ENCODE data around the gene S100Z. TPM values are rescaled to one million over a fixed set of nuclear protein-coding genes. Genes with fewer than 3 reads are reported as not detected.
"Not testable (repeated sequence)": the region's sequence is repeated elsewhere in the genome, so short reads cannot be mapped to it uniquely, and the experiment has no call there.

The S100Z gene
- total RNA-seq, 4 donors from 2014 or later: 3.0 TPM; not detected in 3

GRCh38 chr5:76855961-76856360 lies 6.1 kb downstream of the S100Z start:
- Histone ChIP-seq H3K27me3 (no peaks in the 10 kb centered on the region), H3K36me3 (no peaks in the 10 kb centered on the region), H3K9me3 (no peaks in the 10 kb centered on the region), H3K4me1 (peaks cover 0 to 16% (median 0%) of the 10 kb centered on the region in 4 donors), H3K27ac (peak overlapping the region in 2 of 4 donors; percentile 54 to 59), H3K4me3 (no peak overlapping the region)
- TF ChIP-seq POLR2A (IDR thresholded peaks at IDR 0.05) (no peak), EP300 (IDR thresholded peaks at IDR 0.05) (peak in 1 of 2 donors; percentile 14)
- 79 to 83% methylated on average over 3 of the region's 3 CpGs for WGBS, 2 donors
- DNase-seq (ENCODE audit: low spot score in 2 of 2): no peak

GRCh38 chr5:76856800-76857199 lies 7.0 kb downstream of the S100Z start:
- not testable (repeated sequence) for H3K27ac ChIP-seq; H3K4me3 ChIP-seq; H3K27me3 ChIP-seq; DNase-seq (ENCODE audit: low spot score in 2 of 2); H3K9me3 ChIP-seq; H3K36me3 ChIP-seq
- 68 to 82% methylated on average over 4 of the region's 4 CpGs for WGBS, 2 donors
- peaks cover 0 to 16% (median 0%) of the 10 kb centered on the region in 4 donors for H3K4me1 ChIP-seq

GRCh38 chr5:76859591-76860247 lies 9.9 kb downstream of the S100Z start:
- H3K4me1 ChIP-seq: peaks cover 0 to 15% (median 0%) of the 10 kb centered on the region in 4 donors
- no peaks in the 10 kb centered on the region for H3K9me3 ChIP-seq
- TF ChIP-seq CTCF (IDR thresholded peaks at IDR 0.05) (no peak), POLR2A (IDR thresholded peaks at IDR 0.05) (no peak), EP300 (IDR thresholded peaks at IDR 0.05) (no peak)
- H3K36me3 ChIP-seq: no peaks in the 10 kb centered on the region
- H3K27me3 ChIP-seq: no peaks in the 10 kb centered on the region
- no peak overlapping the region for H3K4me3 ChIP-seq
- 89 to 91% methylated on average over 10 of the region's 10 CpGs for WGBS, 2 donors
- H3K27ac ChIP-seq: no peak overlapping the region
- no peak for DNase-seq (ENCODE audit: low spot score in 2 of 2)

GRCh38 chr5:76861612-76862011 lies 11.8 kb downstream of the S100Z start:
- Histone ChIP-seq H3K9me3 (no peaks in the 10 kb centered on the region), H3K4me3 (no peak overlapping the region), H3K27ac (no peak overlapping the region), H3K27me3 (no peaks in the 10 kb centered on the region), H3K4me1 (no peaks in the 10 kb centered on the region), H3K36me3 (no peaks in the 10 kb centered on the region)
- TF ChIP-seq POLR2A (IDR thresholded peaks at IDR 0.05): no peak
- no peak for TF ChIP-seq CTCF (IDR thresholded peaks at IDR 0.05)
- TF ChIP-seq EP300 (IDR thresholded peaks at IDR 0.05): no peak
- WGBS, 2 donors: 77 to 80% methylated on average over 5 of the region's 5 CpGs
- DNase-seq (ENCODE audit: low spot score in 2 of 2): no peak

GRCh38 chr5:76863001-76863400 lies 13.2 kb downstream of the S100Z start:
- H3K27me3 ChIP-seq: no peaks in the 10 kb centered on the region
- no peak overlapping the region for H3K27ac ChIP-seq
- TF ChIP-seq POLR2A (IDR thresholded peaks at IDR 0.05) (no peak), EP300 (IDR thresholded peaks at IDR 0.05) (no peak), CTCF (IDR thresholded peaks at IDR 0.05) (no peak)
- no peaks in the 10 kb centered on the region for H3K4me1 ChIP-seq
- no peak overlapping the region for H3K4me3 ChIP-seq
- no peaks in the 10 kb centered on the region for H3K36me3 ChIP-seq
- DNase-seq (ENCODE audit: low spot score in 2 of 2): no peak
- 30 to 38% methylated on average over 1 of the region's 1 CpG for WGBS, 2 donors
- no peaks in the 10 kb centered on the region for H3K9me3 ChIP-seq

GRCh38 chr5:76866503-76866902 lies 16.7 kb downstream of the S100Z start:
- Histone ChIP-seq H3K4me3 (no peak overlapping the region), H3K27me3 (no peaks in the 10 kb centered on the region), H3K27ac (no peak overlapping the region), H3K36me3 (no peaks in the 10 kb centered on the region), H3K9me3 (no peaks in the 10 kb centered on the region), H3K4me1 (no peaks in the 10 kb centered on the region)
- DNase-seq (ENCODE audit: low spot score in 2 of 2): no peak
- WGBS, 2 donors: 90 to 94% methylated on average over 2 of the region's 2 CpGs
- TF ChIP-seq POLR2A (IDR thresholded peaks at IDR 0.05) (no peak), EP300 (IDR thresholded peaks at IDR 0.05) (no peak), CTCF (IDR thresholded peaks at IDR 0.05) (no peak)
